ENCODE measurements around the gene SEC63. TPM values are rescaled to one million over a fixed set of nuclear protein-coding genes. Genes with fewer than 3 reads are reported as not detected.

The SEC63 gene
- polyA plus RNA-seq, 2 donors, result 14.9 to 23.0 TPM

- Histone ChIP-seq H3K36me3 (ENCODE audit: control insufficient read depth in 2 of 2, insufficient read depth in 2 of 2, low read length in 1 of 2) (no peaks in the 10 kb centered on the region), H3K4me1 (ENCODE audit: control insufficient read depth in 2 of 2, insufficient read depth in 2 of 2, low read length in 1 of 2) (peaks cover 0 to 3% of the 10 kb centered on the region in 2 donors), H3K27me3 (ENCODE audit: control insufficient read depth in 1 of 2, insufficient read depth in 2 of 2, low read length in 2 of 2) (no peaks in the 10 kb centered on the region), H3K4me3 (ENCODE audit: low read depth in 1 of 2, low read length in 2 of 2) (no peak overlapping the region), H3K9me3 (ENCODE audit: control insufficient read depth in 2 of 2, insufficient read depth in 1 of 2, low read depth in 1 of 2, low read length in 1 of 2) (no peaks in the 10 kb centered on the region), H3K27ac (ENCODE audit: low read depth in 2 of 2, low read length in 1 of 2) (no peak overlapping the region)
- WGBS, 2 donors, result 86 to 90% methylated on average over 4 of the region's 4 CpGs
Measured at GRCh38 chr6:107976155-107976783, 18.3 kb upstream of the SEC63 start.

DNA sequence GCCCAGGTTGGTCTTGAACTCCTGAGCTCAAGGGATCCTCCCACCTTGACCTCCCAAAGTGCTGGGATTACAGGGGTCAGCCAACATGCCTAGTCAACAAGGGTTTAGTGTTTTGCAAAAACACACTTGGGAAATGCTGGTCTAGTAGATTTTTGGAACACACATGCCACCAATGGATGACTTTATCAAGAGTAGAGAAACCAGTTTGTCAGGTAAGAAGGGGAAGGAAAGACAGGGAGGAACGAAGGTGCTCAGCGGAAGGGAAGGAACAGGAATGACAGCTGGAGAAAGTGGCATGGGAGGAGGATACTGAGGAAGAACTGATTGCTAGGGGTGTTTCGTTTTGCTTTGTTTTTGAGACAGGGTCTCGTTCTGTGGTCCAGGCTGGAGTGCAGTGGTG lies 15.6 kb upstream of the SEC63 start:
- no peak overlapping the region for H3K27ac ChIP-seq (ENCODE audit: low read depth in 2 of 2, low read length in 1 of 2)
- no peaks in the 10 kb centered on the region for H3K27me3 ChIP-seq (ENCODE audit: control insufficient read depth in 1 of 2, insufficient read depth in 2 of 2, low read length in 2 of 2)
- no peak overlapping the region for H3K4me3 ChIP-seq (ENCODE audit: low read depth in 1 of 2, low read length in 2 of 2)
- no peaks in the 10 kb centered on the region for H3K36me3 ChIP-seq (ENCODE audit: control insufficient read depth in 2 of 2, insufficient read depth in 2 of 2, low read length in 1 of 2)
- WGBS, 2 donors, result 37 to 53% methylated on average over 4 of the region's 4 CpGs
- peaks cover 0 to 3% of the 10 kb centered on the region in 2 donors for H3K4me1 ChIP-seq (ENCODE audit: control insufficient read depth in 2 of 2, insufficient read depth in 2 of 2, low read length in 1 of 2)
- H3K9me3 ChIP-seq (ENCODE audit: control insufficient read depth in 2 of 2, insufficient read depth in 1 of 2, low read depth in 1 of 2, low read length in 1 of 2), result no peaks in the 10 kb centered on the region

DNA sequence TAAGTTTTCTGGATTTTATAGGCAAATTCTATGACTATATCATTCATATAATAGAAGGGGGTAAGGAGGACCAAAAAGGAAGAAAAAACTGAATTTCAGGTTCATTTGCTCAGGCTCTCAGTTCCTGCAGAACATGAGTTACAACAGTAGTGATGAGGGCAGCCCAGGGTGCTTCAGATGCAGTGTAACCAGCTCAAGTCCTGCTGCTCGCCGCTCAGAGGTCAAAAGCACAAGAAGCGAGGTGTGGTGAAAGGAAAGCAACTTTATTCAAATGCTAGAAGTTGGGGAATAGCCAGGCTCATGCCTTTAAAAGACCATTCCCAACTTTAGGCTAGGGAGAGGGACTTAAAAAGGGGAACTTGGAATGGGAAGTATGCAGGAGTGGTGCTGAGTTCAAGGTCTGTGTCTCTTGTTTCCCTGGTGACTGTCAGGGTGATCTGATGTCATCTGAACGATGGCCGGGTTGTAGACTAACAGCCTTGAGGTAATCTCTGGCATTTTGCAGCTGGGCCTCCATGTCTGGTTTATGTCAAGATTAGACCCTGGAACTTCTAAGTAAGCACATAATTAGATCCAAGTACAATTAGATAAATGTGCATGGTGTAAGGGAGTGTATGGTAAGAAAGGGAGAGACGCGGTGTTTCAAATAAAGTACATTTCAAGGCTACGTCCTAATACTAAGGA lies 14.5 kb upstream of the SEC63 start:
- Histone ChIP-seq H3K27ac (ENCODE audit: low read depth in 2 of 2, low read length in 1 of 2) (no peak overlapping the region), H3K27me3 (ENCODE audit: control insufficient read depth in 1 of 2, insufficient read depth in 2 of 2, low read length in 2 of 2) (no peaks in the 10 kb centered on the region), H3K4me1 (ENCODE audit: control insufficient read depth in 2 of 2, insufficient read depth in 2 of 2, low read length in 1 of 2) (peaks cover 0 to 3% of the 10 kb centered on the region in 2 donors), H3K4me3 (ENCODE audit: low read depth in 1 of 2, low read length in 2 of 2) (no peak overlapping the region), H3K36me3 (ENCODE audit: control insufficient read depth in 2 of 2, insufficient read depth in 2 of 2, low read length in 1 of 2) (no peaks in the 10 kb centered on the region), H3K9me3 (ENCODE audit: control insufficient read depth in 2 of 2, insufficient read depth in 1 of 2, low read depth in 1 of 2, low read length in 1 of 2) (no peaks in the 10 kb centered on the region)
- 76 to 86% methylated on average over 8 of the region's 8 CpGs for WGBS, 2 donors

GRCh38 chr6:107971181-107971580 lies 13.2 kb upstream of the SEC63 start:
- 94 to 95% methylated on average over 6 of the region's 6 CpGs for WGBS, 2 donors
- peaks cover 0 to 4% of the 10 kb centered on the region in 2 donors for H3K4me1 ChIP-seq (ENCODE audit: control insufficient read depth in 2 of 2, insufficient read depth in 2 of 2, low read length in 1 of 2)
- H3K36me3 ChIP-seq (ENCODE audit: control insufficient read depth in 2 of 2, insufficient read depth in 2 of 2, low read length in 1 of 2), result no peaks in the 10 kb centered on the region

DNA sequence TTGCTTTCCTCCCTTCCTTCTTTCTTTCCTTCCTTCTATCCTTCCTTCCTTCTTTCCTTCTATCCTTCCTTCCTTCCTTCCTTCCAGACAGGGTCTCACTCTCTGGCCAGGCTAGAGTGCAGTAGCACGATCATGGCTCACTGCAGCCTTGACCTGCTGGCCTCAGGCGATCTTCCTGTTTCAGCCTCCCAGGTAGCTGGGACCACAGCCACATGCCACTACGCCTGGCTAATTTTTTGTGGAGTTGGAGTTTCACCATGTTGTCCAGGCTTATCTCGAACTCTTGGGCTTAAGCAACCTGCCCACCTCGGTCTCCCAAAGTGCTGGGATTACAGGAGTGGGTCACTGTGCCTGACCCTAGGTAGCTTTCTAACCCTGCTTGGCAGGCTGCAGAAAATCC lies 12.2 kb upstream of the SEC63 start:
- Histone ChIP-seq H3K27me3 (ENCODE audit: control insufficient read depth in 1 of 2, insufficient read depth in 2 of 2, low read length in 2 of 2) (no peaks in the 10 kb centered on the region), H3K9me3 (ENCODE audit: control insufficient read depth in 2 of 2, insufficient read depth in 1 of 2, low read depth in 1 of 2, low read length in 1 of 2) (no peaks in the 10 kb centered on the region), H3K4me3 (ENCODE audit: low read depth in 1 of 2, low read length in 2 of 2) (no peak overlapping the region), H3K27ac (ENCODE audit: low read depth in 2 of 2, low read length in 1 of 2) (no peak overlapping the region), H3K36me3 (ENCODE audit: control insufficient read depth in 2 of 2, insufficient read depth in 2 of 2, low read length in 1 of 2) (no peaks in the 10 kb centered on the region), H3K4me1 (ENCODE audit: control insufficient read depth in 2 of 2, insufficient read depth in 2 of 2, low read length in 1 of 2) (peaks cover 0 to 8% of the 10 kb centered on the region in 2 donors)
- WGBS, 2 donors, result 86 to 87% methylated on average over 5 of the region's 5 CpGs

More at GRCh38 chr6:107971181-107971580, 13.2 kb upstream of the SEC63 start:
- H3K27me3 ChIP-seq (ENCODE audit: control insufficient read depth in 1 of 2, insufficient read depth in 2 of 2, low read length in 2 of 2), result no peaks in the 10 kb centered on the region
- no peak overlapping the region for H3K27ac ChIP-seq (ENCODE audit: low read depth in 2 of 2, low read length in 1 of 2)
- no peak overlapping the region for H3K4me3 ChIP-seq (ENCODE audit: low read depth in 1 of 2, low read length in 2 of 2)
- no peaks in the 10 kb centered on the region for H3K9me3 ChIP-seq (ENCODE audit: control insufficient read depth in 2 of 2, insufficient read depth in 1 of 2, low read depth in 1 of 2, low read length in 1 of 2)

DNA sequence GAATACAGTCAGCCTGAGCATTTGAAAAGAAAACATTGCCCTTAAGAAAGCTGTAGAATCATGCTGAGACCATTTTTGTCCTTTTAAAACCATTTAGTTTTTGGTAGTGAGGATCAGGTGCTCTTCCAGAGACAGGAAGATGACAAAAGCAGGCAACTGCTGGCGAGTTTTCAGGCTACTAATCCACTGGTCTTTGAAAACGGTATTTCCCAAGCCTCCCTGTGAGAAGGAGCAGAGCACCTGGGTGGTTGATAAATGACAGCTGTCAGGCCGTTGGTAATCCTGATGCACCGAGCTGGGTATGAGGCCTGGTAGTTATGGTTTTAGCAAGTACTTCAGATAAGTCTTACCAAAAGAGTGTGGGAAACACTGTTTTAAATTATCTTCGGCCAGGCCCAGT lies 10.1 kb upstream of the SEC63 start:
- Histone ChIP-seq H3K27me3 (ENCODE audit: control insufficient read depth in 1 of 2, insufficient read depth in 2 of 2, low read length in 2 of 2) (no peaks in the 10 kb centered on the region), H3K9me3 (ENCODE audit: control insufficient read depth in 2 of 2, insufficient read depth in 1 of 2, low read depth in 1 of 2, low read length in 1 of 2) (no peaks in the 10 kb centered on the region), H3K36me3 (ENCODE audit: control insufficient read depth in 2 of 2, insufficient read depth in 2 of 2, low read length in 1 of 2) (no peaks in the 10 kb centered on the region), H3K27ac (ENCODE audit: low read depth in 2 of 2, low read length in 1 of 2) (no peak overlapping the region), H3K4me1 (ENCODE audit: control insufficient read depth in 2 of 2, insufficient read depth in 2 of 2, low read length in 1 of 2) (peaks cover 0 to 9% of the 10 kb centered on the region in 2 donors), H3K4me3 (ENCODE audit: low read depth in 1 of 2, low read length in 2 of 2) (no peak overlapping the region)
- WGBS, 2 donors, result 53 to 70% methylated on average over 5 of the region's 5 CpGs

- Histone ChIP-seq H3K4me3 (ENCODE audit: low read depth in 1 of 2, low read length in 2 of 2) (no peak overlapping the region), H3K4me1 (ENCODE audit: control insufficient read depth in 2 of 2, insufficient read depth in 2 of 2, low read length in 1 of 2) (peaks cover 0 to 9% of the 10 kb centered on the region in 2 donors), H3K27me3 (ENCODE audit: control insufficient read depth in 1 of 2, insufficient read depth in 2 of 2, low read length in 2 of 2) (no peaks in the 10 kb centered on the region), H3K36me3 (ENCODE audit: control insufficient read depth in 2 of 2, insufficient read depth in 2 of 2, low read length in 1 of 2) (no peaks in the 10 kb centered on the region), H3K9me3 (ENCODE audit: control insufficient read depth in 2 of 2, insufficient read depth in 1 of 2, low read depth in 1 of 2, low read length in 1 of 2) (no peaks in the 10 kb centered on the region), H3K27ac (ENCODE audit: low read depth in 2 of 2, low read length in 1 of 2) (no peak overlapping the region)
- WGBS, 2 donors, result 54 to 63% methylated on average over 4 of the region's 4 CpGs
Measured at GRCh38 chr6:107965746-107966145, 7.7 kb upstream of the SEC63 start.

- Histone ChIP-seq H3K36me3 (ENCODE audit: control insufficient read depth in 2 of 2, insufficient read depth in 2 of 2, low read length in 1 of 2) (no peaks in the 10 kb centered on the region), H3K9me3 (ENCODE audit: control insufficient read depth in 2 of 2, insufficient read depth in 1 of 2, low read depth in 1 of 2, low read length in 1 of 2) (no peaks in the 10 kb centered on the region), H3K4me3 (ENCODE audit: low read depth in 1 of 2, low read length in 2 of 2) (no peak overlapping the region), H3K4me1 (ENCODE audit: control insufficient read depth in 2 of 2, insufficient read depth in 2 of 2, low read length in 1 of 2) (peaks cover 0 to 9% of the 10 kb centered on the region in 2 donors), H3K27ac (ENCODE audit: low read depth in 2 of 2, low read length in 1 of 2) (no peak overlapping the region), H3K27me3 (ENCODE audit: control insufficient read depth in 1 of 2, insufficient read depth in 2 of 2, low read length in 2 of 2) (no peaks in the 10 kb centered on the region)
- WGBS, 2 donors, result 86 to 87% methylated on average over 2 of the region's 2 CpGs
Measured at GRCh38 chr6:107962723-107963122, 4.7 kb upstream of the SEC63 start.

DNA sequence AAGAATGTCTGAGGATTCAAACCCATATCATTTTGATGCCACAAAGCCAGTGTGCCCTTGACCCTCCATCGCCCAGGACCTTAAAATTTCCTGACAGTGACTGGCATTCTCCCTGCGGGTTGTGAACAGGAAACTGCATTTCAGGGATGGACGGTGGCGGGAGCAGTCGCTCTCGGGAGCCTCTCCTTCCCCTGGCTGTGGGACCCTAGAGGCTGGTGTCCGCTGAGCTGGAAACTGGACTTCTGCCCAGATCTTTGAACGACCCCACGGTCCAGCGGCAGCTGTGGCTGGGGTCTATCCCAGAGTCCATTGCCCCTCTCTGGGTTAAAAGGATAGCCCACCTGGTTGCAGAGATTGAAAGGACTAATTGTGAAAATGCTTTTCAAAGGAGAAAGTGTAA lies 1.4 kb upstream of the SEC63 start:
- no peaks in the 10 kb centered on the region for H3K4me1 ChIP-seq (ENCODE audit: control insufficient read depth in 2 of 2, insufficient read depth in 2 of 2, low read length in 1 of 2)
- H3K27ac ChIP-seq (ENCODE audit: low read depth in 2 of 2, low read length in 1 of 2), result no peak overlapping the region
- no peaks in the 10 kb centered on the region for H3K9me3 ChIP-seq (ENCODE audit: control insufficient read depth in 2 of 2, insufficient read depth in 1 of 2, low read depth in 1 of 2, low read length in 1 of 2)
- H3K36me3 ChIP-seq (ENCODE audit: control insufficient read depth in 2 of 2, insufficient read depth in 2 of 2, low read length in 1 of 2), result no peaks in the 10 kb centered on the region
- H3K27me3 ChIP-seq (ENCODE audit: control insufficient read depth in 1 of 2, insufficient read depth in 2 of 2, low read length in 2 of 2), result no peaks in the 10 kb centered on the region
- WGBS, 2 donors, result 63 to 69% methylated on average over 10 of the region's 10 CpGs
- H3K4me3 ChIP-seq (ENCODE audit: low read depth in 1 of 2, low read length in 2 of 2), result no peak overlapping the region

Measured in esophagus (tissue), 2 donors.